ENCODE results near the gene CLK3.

CLK3 gene

GRCh38 chr15:74636984-74637383 lies 21.3 kb downstream of the CLK3 start:
- no peak for TF ChIP-seq SPI1 (IDR thresholded peaks at IDR 0.05; ENCODE audit: borderline replicate concordance, low read depth)
- TF ChIP-seq REST (IDR thresholded peaks at IDR 0.05; ENCODE audit: insufficient replicate concordance, low read depth), result no peak
- no peak for TF ChIP-seq GABPA (IDR thresholded peaks at IDR 0.05; ENCODE audit: low read depth)
- TF ChIP-seq POLR2AphosphoS5 (IDR thresholded peaks at IDR 0.05; ENCODE audit: low read depth), result no peak
- no peak for TF ChIP-seq CTCF (IDR thresholded peaks at IDR 0.05; ENCODE audit: insufficient read depth, low read length)
- no peak overlapping the region for H3K4me3 ChIP-seq (replicated peaks; ENCODE audit: insufficient read depth, low read length)
- H3K27me3 ChIP-seq (ENCODE audit: insufficient read depth, poor library complexity, severe bottlenecking), result no peaks in the 10 kb centered on the region
- no peak for DNase-seq (ENCODE audit: low read depth in 1 of 2, low spot score in 1 of 2)
- no peak overlapping the region for H3K27ac ChIP-seq (replicated peaks)

GRCh38 chr15:74641151-74641550 lies 25.5 kb downstream of the CLK3 start:
- DNase-seq (ENCODE audit: low read depth in 1 of 2, low spot score in 1 of 2), result no peak
- Histone ChIP-seq H3K4me3 (replicated peaks; ENCODE audit: insufficient read depth, low read length) (no peak overlapping the region), H3K27me3 (ENCODE audit: insufficient read depth, poor library complexity, severe bottlenecking) (no peaks in the 10 kb centered on the region), H3K27ac (replicated peaks) (no peak overlapping the region)
- TF ChIP-seq REST (IDR thresholded peaks at IDR 0.05; ENCODE audit: insufficient replicate concordance, low read depth), result no peak
- no peak for TF ChIP-seq CTCF (IDR thresholded peaks at IDR 0.05; ENCODE audit: insufficient read depth, low read length)
- TF ChIP-seq GABPA (IDR thresholded peaks at IDR 0.05; ENCODE audit: low read depth), result no peak
- no peak for TF ChIP-seq POLR2AphosphoS5 (IDR thresholded peaks at IDR 0.05; ENCODE audit: low read depth)
- TF ChIP-seq SPI1 (IDR thresholded peaks at IDR 0.05; ENCODE audit: borderline replicate concordance, low read depth), result no peak

- no peaks in the 10 kb centered on the region for H3K27me3 ChIP-seq (ENCODE audit: insufficient read depth, poor library complexity, severe bottlenecking)
- TF ChIP-seq REST (IDR thresholded peaks at IDR 0.05; ENCODE audit: insufficient replicate concordance, low read depth), result no peak
- no peak overlapping the region for H3K27ac ChIP-seq (replicated peaks)
- DNase-seq (ENCODE audit: low read depth in 1 of 2, low spot score in 1 of 2), result no peak
- H3K4me3 ChIP-seq (replicated peaks; ENCODE audit: insufficient read depth, low read length), result no peak overlapping the region
Measured at GRCh38 chr15:74642348-74642733, 26.7 kb downstream of the CLK3 start.

All from HL-60 (cell line).